AG20443 (cell line): ENCODE results near the gene NEAT1.
"Not testable (repeated sequence)": the region's sequence is repeated elsewhere in the genome, so short reads cannot be mapped to it uniquely, and the experiment has no call there.

Experiments
- DNase-seq: peaks from one replicate; pipeline ENCODE4 v3.0.0; 2012; ENCODE audit warnings: low spot score, mixed read lengths

Gene NEAT1

GRCh38 chr11:65434667-65435410 is 12.2 kb downstream of the NEAT1 start:
- DNase-seq = no peak

- DNase-seq = no peak
Measured at GRCh38 chr11:65435411-65435931, 12.9 kb downstream of the NEAT1 start.

DNA sequence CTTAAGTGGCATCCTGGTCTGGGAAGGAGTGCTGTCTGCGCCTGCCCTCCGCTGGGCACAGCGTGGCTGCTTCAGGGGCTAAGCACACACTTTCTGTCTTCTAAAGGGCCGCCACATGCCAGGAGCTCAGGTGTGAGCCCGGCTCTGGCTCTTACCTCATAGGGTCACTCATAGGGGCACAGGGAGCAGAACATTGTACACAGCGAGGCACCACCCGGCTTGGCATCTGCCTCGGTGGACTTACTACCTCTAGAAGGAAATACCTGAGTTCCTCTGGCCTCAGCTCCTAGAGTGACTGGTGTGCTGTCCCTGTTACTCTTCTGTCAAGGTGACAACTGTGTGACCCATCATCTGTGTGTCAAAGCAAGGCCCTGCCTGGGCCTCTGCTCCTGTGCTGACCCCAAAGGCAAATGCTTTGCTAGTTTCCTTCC is 13.4 kb downstream of the NEAT1 start:
- DNase-seq = no peak

- DNase-seq = no peak
Measured at GRCh38 chr11:65436412-65437032, 13.9 kb downstream of the NEAT1 start.

- DNase-seq = no peak
Measured at GRCh38 chr11:65437436-65438227, 15.0 kb downstream of the NEAT1 start.

DNA sequence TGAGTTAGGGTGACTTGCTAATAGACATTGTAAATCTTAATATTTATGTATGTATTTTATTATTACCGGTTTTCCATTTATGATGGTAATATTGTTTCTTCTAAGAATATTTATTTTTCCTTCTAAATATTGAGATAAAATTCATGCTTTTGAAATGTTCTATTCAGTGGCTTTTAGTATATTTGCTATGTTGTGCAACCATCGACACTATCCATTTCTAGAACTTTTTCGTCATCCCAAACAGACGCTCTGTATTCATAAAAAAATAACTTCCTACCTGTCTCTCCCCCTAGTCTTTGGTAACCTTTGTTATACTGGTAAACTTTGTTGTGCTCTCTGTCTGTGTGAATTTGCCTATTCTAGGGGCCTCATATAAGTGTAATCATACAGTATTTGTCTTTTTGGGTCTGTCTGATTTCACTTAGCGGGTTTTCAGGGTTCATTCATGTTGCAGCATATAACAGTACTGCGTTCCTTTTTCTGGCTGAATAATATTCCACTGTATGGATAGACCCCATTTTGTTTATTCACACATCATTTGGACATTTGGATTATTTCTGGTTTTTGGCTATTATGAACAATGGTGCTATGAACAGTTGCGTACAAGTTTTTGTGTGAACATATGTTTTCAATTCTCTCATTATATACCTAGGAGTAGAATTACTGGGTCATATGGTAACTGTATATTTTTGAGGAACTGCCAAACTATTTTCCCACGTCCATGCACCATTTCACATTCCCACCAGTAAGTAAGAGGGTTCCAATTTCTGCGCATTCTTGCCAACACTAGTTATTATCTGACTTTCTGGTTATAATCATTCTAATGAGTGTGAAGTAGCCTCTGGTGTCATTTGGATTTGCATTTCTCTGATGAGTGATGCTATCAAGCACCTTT is 15.9 kb downstream of the NEAT1 start:
- no peak for DNase-seq

DNA sequence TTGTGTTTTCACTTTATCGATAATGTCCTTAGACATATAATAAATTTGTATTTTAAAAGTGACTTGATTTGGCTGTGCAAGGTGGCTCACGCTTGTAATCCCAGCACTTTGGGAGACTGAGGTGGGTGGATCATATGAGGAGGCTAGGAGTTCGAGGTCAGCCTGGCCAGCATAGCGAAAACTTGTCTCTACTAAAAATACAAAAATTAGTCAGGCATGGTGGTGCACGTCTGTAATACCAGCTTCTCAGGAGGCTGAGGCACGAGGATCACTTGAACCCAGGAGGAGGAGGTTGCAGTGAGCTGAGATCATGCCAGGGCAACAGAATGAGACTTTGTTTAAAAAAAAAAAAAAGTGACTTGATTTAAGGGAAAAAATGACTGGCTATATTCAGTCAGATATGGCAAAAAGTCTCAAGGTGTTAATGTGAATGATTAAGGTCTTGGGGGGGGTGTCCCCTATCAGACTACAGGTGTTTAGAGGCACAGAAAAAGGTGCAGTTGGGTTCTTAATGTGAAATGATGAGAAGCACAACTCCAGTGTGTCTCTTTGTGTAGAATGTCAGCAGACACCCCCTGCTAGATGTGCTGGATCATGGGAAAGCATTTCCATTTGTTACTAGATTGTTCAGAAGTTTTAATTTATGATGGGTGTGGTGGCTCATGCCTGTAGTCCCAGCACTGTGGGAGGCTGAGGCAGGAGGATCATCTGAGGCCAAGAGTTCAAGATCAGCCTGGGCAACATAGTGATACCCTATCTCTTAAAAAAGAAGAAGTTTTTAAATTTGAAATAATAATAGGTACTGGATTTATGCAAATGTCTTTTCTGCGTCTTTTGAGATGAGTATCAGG is 17.0 kb downstream of the NEAT1 start:
- no peak for DNase-seq

DNA sequence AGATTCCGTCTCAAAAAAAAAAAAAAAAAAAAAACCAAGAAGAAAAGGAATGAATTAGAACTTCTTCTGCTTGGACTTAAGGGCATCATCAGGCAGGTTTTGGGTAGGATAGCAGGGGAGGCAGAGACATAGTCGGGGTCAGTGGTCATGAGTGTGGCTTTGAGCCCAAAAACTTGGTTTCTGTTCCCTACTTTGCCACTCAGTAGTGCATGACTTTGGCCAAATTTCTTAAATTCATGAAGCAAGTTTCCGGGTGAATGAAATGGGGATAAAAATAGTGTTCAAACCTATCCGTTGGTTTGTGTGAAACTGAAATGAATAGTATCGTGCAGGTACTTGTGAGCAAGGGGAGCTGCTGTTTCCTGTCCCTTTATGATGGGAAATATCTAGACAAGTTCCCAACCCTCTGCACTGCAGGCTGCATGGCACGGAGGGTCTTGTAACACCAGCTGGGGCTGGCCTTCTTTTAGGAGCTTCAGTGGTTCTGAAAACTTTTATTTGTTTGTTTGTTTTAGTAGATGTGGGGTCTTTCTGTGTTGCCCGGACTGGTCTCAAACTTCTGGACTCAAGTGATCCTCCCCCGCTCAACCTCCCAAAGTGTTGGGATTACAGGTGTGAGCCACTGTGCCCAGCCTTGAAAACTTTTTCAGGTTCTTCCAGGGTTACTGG is 18.4 kb downstream of the NEAT1 start:
- no peak for DNase-seq

DNA sequence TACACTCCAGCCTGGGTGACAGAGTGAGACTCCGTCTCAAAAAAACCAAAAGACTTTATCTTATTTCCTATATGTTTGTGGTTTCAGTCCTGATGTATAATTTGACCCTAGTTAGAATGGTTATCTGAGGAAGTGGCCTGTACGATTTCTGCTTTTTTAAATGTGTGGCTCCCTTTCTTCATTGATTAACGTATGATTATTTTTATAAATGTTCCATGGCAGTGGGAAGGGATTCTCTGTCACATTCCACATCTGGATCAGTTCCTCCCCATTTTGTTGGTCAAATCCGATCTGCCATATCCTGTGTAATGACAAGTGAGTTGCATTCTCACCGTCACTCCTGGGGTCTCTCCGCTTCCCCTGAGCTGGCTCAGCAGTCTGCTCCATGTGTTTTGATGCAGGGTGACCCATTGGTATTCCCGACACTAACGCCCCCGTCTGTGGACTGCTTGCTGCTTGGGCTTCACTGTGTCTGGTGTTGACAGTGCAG is 20.3 kb downstream of the NEAT1 start:
- no peak for DNase-seq

DNA sequence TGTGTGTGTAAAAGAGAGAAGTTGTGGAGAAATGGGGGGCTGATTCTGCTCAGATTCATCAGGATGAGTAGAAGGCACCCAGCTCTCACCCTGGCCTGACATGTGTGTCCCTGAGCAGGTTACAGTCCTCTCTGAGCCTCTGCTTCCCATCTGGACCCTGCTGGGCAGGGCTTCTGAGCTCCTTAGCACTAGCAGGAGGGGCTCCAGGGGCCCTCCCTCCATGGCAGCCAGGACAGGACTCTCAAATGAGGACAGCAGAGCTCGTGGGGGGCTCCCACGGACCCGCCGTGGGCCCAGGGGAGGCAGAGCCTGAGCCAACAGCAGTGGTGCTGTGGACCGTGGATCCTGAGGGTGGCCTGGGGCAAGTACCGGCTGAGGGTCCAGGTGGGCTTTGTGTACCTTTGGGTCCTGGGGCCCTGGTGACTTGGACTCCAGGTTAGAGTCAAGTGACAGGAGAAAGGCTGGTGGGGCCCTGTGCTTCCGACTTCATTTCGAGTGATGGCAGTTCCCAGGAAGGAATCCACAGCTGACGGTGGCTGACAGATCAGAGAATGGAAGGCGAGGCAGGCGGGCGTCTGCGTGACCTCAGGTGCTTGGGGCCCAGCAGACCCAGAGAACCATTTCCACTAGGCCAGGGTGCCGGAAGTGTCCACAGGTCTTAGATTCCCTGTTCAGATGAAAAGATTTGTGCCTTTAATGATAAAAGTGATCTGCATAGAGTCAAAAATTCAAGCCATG is 21.9 kb downstream of the NEAT1 start:
- DNase-seq = no peak

GRCh38 chr11:65445101-65445603 is 22.6 kb downstream of the NEAT1 start:
- no peak for DNase-seq

GRCh38 chr11:65445604-65446445 is 23.2 kb downstream of the NEAT1 start:
- DNase-seq = no peak

DNA sequence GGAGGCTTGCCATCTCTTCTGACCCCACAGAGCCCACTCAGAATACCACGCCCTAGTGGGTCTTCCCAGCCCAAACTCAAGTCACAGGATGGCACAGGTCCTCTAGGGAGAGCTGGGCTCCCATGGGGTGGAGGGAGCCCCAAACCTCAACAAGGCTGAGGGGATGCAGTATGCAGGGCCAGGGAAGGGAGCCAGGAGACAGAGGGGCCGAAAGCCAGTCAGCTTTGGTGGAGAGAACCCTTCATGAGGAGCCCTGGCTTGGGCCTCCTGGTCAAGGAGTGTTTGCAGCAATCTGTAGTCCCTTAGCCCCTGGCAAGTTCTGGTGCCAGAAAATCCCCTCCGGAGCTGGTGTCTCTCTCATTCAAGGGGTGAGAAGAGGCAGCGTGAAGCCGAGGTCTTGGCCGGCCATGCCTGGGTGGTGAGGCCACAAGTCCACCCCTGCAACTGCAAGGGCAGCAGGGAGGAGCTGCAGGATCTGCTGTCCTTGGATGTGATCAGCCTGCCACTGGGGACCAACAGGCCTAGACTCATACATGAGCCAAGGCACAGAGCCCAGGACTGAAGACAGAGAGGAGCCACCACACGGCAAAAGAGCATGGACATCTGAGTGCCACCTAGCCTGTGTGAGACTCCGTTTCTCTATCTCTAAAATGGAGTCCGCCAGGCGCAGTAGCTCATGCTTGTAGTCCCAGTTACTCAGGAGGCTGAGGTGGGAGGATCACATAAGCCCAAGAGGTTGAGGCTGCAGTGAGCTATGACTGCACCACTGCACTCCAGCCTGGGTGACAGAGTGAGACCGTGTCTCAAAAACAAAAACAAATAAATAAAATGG is 24.1 kb downstream of the NEAT1 start:
- no peak for DNase-seq

DNA sequence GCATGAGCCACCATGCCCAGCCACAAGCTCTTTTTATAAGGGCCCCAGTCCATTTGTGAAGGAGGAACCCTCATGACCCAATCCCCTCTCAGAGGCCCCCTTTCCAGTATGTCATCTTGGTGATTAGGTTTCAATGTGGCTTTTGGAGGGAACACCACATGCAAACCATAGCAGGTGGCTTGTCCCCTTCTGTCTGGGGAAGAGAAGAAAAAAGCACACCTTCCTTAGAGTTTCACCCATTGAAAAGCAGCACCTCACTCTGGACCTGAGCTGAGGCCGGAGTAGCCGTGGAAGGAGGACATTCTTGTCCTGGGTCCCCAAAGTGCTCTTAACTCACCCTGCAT is 25.4 kb downstream of the NEAT1 start:
- no peak for DNase-seq

- DNase-seq = no peak
Measured at GRCh38 chr11:65448418-65449105, 26.0 kb downstream of the NEAT1 start.

DNA sequence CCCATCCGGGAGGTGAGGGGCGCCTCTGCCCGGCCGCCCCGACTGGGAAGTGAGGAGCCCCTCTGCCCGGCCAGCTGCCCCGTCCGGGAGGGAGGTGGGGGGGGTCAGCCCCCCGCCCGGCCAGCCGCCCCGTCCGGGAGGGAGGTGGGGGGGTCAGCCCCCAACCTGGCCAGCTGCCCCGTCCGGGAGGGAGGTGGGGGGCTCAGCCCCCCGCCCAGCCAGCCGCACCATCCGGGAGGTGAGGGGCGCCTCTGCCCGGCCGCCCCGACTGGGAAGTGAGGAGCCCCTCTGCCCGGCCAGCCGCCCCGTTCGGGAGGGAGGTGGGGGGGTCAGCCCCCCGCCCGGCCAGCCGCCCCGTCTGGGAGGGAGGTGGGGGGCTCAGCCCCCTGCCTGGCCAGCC is 28.7 kb downstream of the NEAT1 start:
- DNase-seq = not testable (repeated sequence)

DNA sequence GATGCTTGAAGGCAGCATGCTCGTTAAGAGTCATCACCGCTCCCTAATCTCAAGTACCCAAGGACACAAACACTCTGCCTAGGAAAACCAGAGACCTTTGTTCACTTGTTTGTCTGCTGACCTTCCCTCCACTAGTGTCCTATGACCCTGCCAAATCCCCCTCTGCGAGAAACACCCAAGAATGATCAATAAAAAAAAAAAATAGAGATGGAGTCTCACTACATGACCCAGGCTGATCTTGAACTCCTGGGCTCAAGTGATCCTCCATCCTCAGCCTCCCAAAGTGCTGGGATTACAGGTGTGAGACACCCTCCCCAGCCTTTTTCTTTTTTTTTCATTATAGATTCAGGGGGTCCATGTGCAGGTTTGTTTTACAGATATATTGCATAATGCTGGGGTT is 29.7 kb downstream of the NEAT1 start:
- not testable (repeated sequence) for DNase-seq
